ENCODE results near the gene PARVB.

The PARVB gene

GRCh38 chr22:44194569-44194968, 170.5 kb downstream of the PARVB start:
- no peak for DNase-seq (ENCODE audit: low spot score)
- H3K4me3 ChIP-seq, result no peak overlapping the region
- H3K27ac ChIP-seq, result no peak overlapping the region
- no peak for TF ChIP-seq CTCF (IDR thresholded peaks at IDR 0.05)

GRCh38 chr22:44195189-44195871, 171.2 kb downstream of the PARVB start:
- TF ChIP-seq CTCF (IDR thresholded peaks at IDR 0.05), result no peak
- no peak for DNase-seq (ENCODE audit: low spot score)
- no peak overlapping the region for H3K4me3 ChIP-seq
- no peak overlapping the region for H3K27ac ChIP-seq

- Histone ChIP-seq H3K4me3 (no peak overlapping the region), H3K27ac (no peak overlapping the region)
- TF ChIP-seq CTCF (IDR thresholded peaks at IDR 0.05), result no peak
- DNase-seq (ENCODE audit: low spot score), result no peak
These were observed 172.1 kb downstream of the PARVB start for GRCh38 chr22:44196241-44196640.

GRCh38 chr22:44196731-44197131, 172.6 kb downstream of the PARVB start:
- no peak for DNase-seq (ENCODE audit: low spot score)
- Histone ChIP-seq H3K4me3 (no peak overlapping the region), H3K27ac (no peak overlapping the region)
- TF ChIP-seq CTCF (IDR thresholded peaks at IDR 0.05), result no peak

- DNase-seq (ENCODE audit: low spot score), result no peak
- H3K4me3 ChIP-seq, result no peak overlapping the region
- no peak for TF ChIP-seq CTCF (IDR thresholded peaks at IDR 0.05)
- no peak overlapping the region for H3K27ac ChIP-seq
These were observed 173.2 kb downstream of the PARVB start for GRCh38 chr22:44197271-44197670.

- no peak for DNase-seq (ENCODE audit: low spot score)
- TF ChIP-seq CTCF (IDR thresholded peaks at IDR 0.05), result no peak
- H3K27ac ChIP-seq, result no peak overlapping the region
- H3K4me3 ChIP-seq, result no peak overlapping the region
These were observed 175.1 kb downstream of the PARVB start for GRCh38 chr22:44199164-44199563.

GRCh38 chr22:44199866-44200265, 175.8 kb downstream of the PARVB start:
- TF ChIP-seq CTCF (IDR thresholded peaks at IDR 0.05), result no peak
- Histone ChIP-seq H3K27ac (no peak overlapping the region), H3K4me3 (no peak overlapping the region)
- DNase-seq (ENCODE audit: low spot score), result no peak
